Measurements from ENCODE around the gene SULF2. TPM values are rescaled to one million over a fixed set of nuclear protein-coding genes. Genes with fewer than 3 reads are reported as not detected.

Gene SULF2
- total and polyA plus RNA-seq, 2 of the 13 experiments (the other 11 are each of a cell fraction or from before 2014, with no cell fraction given) = 7.2 to 50.9 TPM

- TF ChIP-seq EZH2 (conservative IDR thresholded peaks at IDR 0.05; ENCODE audit: low read depth, low read length) (no peak), ZNF605 (CRISPR knock-in tag; IDR thresholded peaks at IDR 0.05) (no peak), HMG20B (CRISPR knock-in tag; conservative IDR thresholded peaks at IDR 0.05) (0 out of 2 replicates have a peak, but pooled peaks have one; percentile 41), PITX1 (CRISPR knock-in tag; IDR thresholded peaks at IDR 0.05) (peak; percentile 77; the same call in 1 of the 2 replicates), JUND (CRISPR knock-in tag; IDR thresholded peaks at IDR 0.05) (no peak), ZNF639 (CRISPR knock-in tag; conservative IDR thresholded peaks at IDR 0.05) (no peak; the same call in 1 of the 2 replicates), ZNF567 (CRISPR knock-in tag; IDR thresholded peaks at IDR 0.05; ENCODE audit: borderline replicate concordance) (no peak), ATF1 (CRISPR knock-in tag; IDR thresholded peaks at IDR 0.05) (no peak), KAT8 (CRISPR knock-in tag; IDR thresholded peaks at IDR 0.05) (peak; percentile 73), CEBPZ (IDR thresholded peaks at IDR 0.05; ENCODE audit: low read length) (no peak), POLR2AphosphoS2 (IDR thresholded peaks at IDR 0.05; ENCODE audit: low read depth, low read length) (no peak), MYNN (CRISPR knock-in tag; IDR thresholded peaks at IDR 0.05; ENCODE audit: low read depth) (0 out of 2 replicates have a peak, but pooled peaks have one; percentile 85)
Measured at GRCh38 chr20:47711046-47711752, 74.1 kb downstream of the SULF2 start (continued).

Data from HepG2 (cell line).